ENCODE data around the gene LMTK2. TPM values are rescaled to one million over a fixed set of nuclear protein-coding genes. Genes with fewer than 3 reads are reported as not detected.

Gene LMTK2
- total and polyA plus RNA-seq, 2 experiments from 2014 or later, result 6.1 to 30.8 TPM

- TF ChIP-seq REST (IDR thresholded peaks at IDR 0.05; ENCODE audit: unreplicated experiment) (no peak), ZNF114 (CRISPR knock-in tag; IDR thresholded peaks at IDR 0.05) (no peak), JUNB (IDR thresholded peaks at IDR 0.05; ENCODE audit: unreplicated experiment) (no peak), CREB1 (CRISPR knock-in tag; IDR thresholded peaks at IDR 0.05; ENCODE audit: low read depth) (no peak), ETS1 (IDR thresholded peaks at IDR 0.05) (no peak), NANOG (IDR thresholded peaks at IDR 0.05; ENCODE audit: borderline replicate concordance) (no peak), ZNF331 (CRISPR knock-in tag; IDR thresholded peaks at IDR 0.05; ENCODE audit: low read depth) (no peak), EZH2phosphoT487 (IDR thresholded peaks at IDR 0.05; ENCODE audit: unreplicated experiment) (no peak), CTCF (conservative IDR thresholded peaks at IDR 0.05; ENCODE audit: low read depth in 2 of 2) (no peak)
Measured at GRCh38 chr7:98088109-98088508, 18.6 kb upstream of the LMTK2 start (continued).

- no peak for DNase-seq (ENCODE audit: low spot score)
- H3K36me3 Mint-ChIP-seq (ENCODE audit: low read depth), result no peaks in the 10 kb centered on the region
- Histone ChIP-seq H3K27me3 (ENCODE audit: insufficient read depth) (no peaks in the 10 kb centered on the region), H3K36me3 (ENCODE audit: insufficient read depth) (no peaks in the 10 kb centered on the region), H3F3A (replicated peaks; ENCODE audit: low read depth) (no peaks in the 10 kb centered on the region), H3K9me2 (ENCODE audit: insufficient read depth) (no peaks in the 10 kb centered on the region), H3K27ac (ENCODE audit: low read depth) (no peak overlapping the region), H2AFZ (no peak overlapping the region), H4K20me1 (replicated peaks; ENCODE audit: insufficient read depth) (no peaks in the 10 kb centered on the region), H3K4me1 (ENCODE audit: insufficient read depth) (no peaks in the 10 kb centered on the region), H3K4me2 (no peak overlapping the region), H3K4me3 (no peak overlapping the region), H3K79me2 (replicated peaks; ENCODE audit: insufficient read depth) (no peaks in the 10 kb centered on the region)
- H3K9me3 Mint-ChIP-seq, result peaks cover 2% of the 10 kb centered on the region; the same call in 2 of the 3 replicates
- ATAC-seq, result no peak
- no peak overlapping the region for H3K4me3 Mint-ChIP-seq
- peaks cover 2% of the 10 kb centered on the region for H3K27me3 Mint-ChIP-seq (ENCODE audit: insufficient read depth, low read depth, poor library complexity)
- no peak overlapping the region for H3K27ac Mint-ChIP-seq
- H3K4me1 Mint-ChIP-seq, result no peaks in the 10 kb centered on the region
- no peak for TF ChIP-seq EZH2 (IDR thresholded peaks at IDR 0.05; ENCODE audit: low read depth, unreplicated experiment)
- TF ChIP-seq ZNF114 (CRISPR knock-in tag; IDR thresholded peaks at IDR 0.05), result no peak
- no peak for TF ChIP-seq EZH2phosphoT487 (IDR thresholded peaks at IDR 0.05; ENCODE audit: unreplicated experiment)
- TF ChIP-seq ZNF331 (CRISPR knock-in tag; IDR thresholded peaks at IDR 0.05; ENCODE audit: low read depth), result no peak
- no peak for TF ChIP-seq CREB1 (CRISPR knock-in tag; IDR thresholded peaks at IDR 0.05; ENCODE audit: low read depth)
- TF ChIP-seq ZNF462 (CRISPR knock-in tag; IDR thresholded peaks at IDR 0.05), result no peak
Measured at GRCh38 chr7:98090116-98090515, 16.5 kb upstream of the LMTK2 start.
